Right hindlimb (tissue), 1 donor: ENCODE data around the gene AMY1C.
"Not testable (repeated sequence)": the region's sequence is repeated elsewhere in the genome, so short reads cannot be mapped to it uniquely, and the experiment has no call there.

Experiments used
- DNase-seq: peaks from one replicate; pipeline ENCODE4 v3.0.0-alpha.2; 2018

AMY1C gene

GRCh38 chr1:103749598-103749997 is at the start of gene AMY1C:
AMY1C (plus strand) TSS chr1:103749898; CDS start chr1:103750470, 572 bp downstream.
- not testable (repeated sequence) for DNase-seq

GRCh38 chr1:103700669-103701068 is 49.0 kb upstream of the AMY1C start:
- DNase-seq = not testable (repeated sequence)

GRCh38 chr1:103701256-103701655 is 48.4 kb upstream of the AMY1C start:
- DNase-seq = not testable (repeated sequence)

- not testable (repeated sequence) for DNase-seq
These were observed 42.0 kb upstream of the AMY1C start for GRCh38 chr1:103707670-103708069.

- not testable (repeated sequence) for DNase-seq
These were observed 39.3 kb upstream of the AMY1C start for GRCh38 chr1:103710381-103710780.

- DNase-seq = not testable (repeated sequence)
These were observed 32.3 kb upstream of the AMY1C start for GRCh38 chr1:103717404-103717803.

GRCh38 chr1:103721473-103721872 is 28.2 kb upstream of the AMY1C start:
- not testable (repeated sequence) for DNase-seq

- DNase-seq = not testable (repeated sequence)
These were observed 14.4 kb upstream of the AMY1C start for GRCh38 chr1:103735334-103735733.

GRCh38 chr1:103738031-103738430 is 11.7 kb upstream of the AMY1C start:
- not testable (repeated sequence) for DNase-seq

GRCh38 chr1:103744449-103744848 is 5.2 kb upstream of the AMY1C start:
- not testable (repeated sequence) for DNase-seq

GRCh38 chr1:103745040-103745439 is 4.7 kb upstream of the AMY1C start:
- not testable (repeated sequence) for DNase-seq

- not testable (repeated sequence) for DNase-seq
These were observed 1.4 kb upstream of the AMY1C start for GRCh38 chr1:103748273-103748672.

- DNase-seq = no peak
These were observed 12.2 kb downstream of the AMY1C start for GRCh38 chr1:103761896-103762295.

- DNase-seq = no peak
These were observed 30.2 kb downstream of the AMY1C start for GRCh38 chr1:103779932-103780331.

GRCh38 chr1:103783944-103784377 is 34.3 kb downstream of the AMY1C start:
- no peak for DNase-seq

GRCh38 chr1:103788377-103788776 is 38.7 kb downstream of the AMY1C start:
- DNase-seq = no peak

- DNase-seq = no peak
These were observed 40.5 kb downstream of the AMY1C start for GRCh38 chr1:103790172-103790571.
